ENCODE measurements around the gene ZBTB9.

DNA sequence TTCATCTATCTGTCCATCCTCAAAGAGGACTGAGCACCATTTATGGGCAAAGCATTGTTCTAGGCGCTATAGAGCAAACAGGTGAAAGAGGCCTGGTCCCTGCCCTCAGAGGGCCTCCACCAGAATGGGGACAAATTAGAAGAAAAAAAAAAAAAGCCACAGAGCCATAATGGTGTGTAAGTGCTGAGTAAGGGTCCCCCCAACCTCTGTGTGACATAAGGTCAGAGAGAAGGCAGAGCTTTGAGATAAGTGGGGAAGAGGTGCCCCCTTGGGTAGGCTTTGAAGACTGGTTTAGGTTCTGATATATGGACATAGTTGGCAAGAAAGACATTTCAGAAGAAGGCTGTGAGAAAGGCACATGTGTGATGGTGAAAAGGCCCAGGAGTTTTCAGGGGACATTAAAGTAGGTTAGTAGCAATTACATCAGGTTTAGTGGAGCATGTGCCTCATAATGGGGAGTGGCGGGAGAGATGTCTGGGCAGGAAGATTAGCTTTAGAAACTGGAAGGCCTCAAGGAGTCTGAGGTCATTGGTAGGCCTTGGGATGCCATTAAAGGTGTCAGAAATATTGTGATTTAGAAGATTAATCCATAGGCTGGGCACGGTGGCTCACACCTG lies 15.3 kb upstream of the ZBTB9 start:
- TF ChIP-seq CTCF (IDR thresholded peaks at IDR 0.05; ENCODE audit: insufficient read depth, low read length, poor library complexity, severe bottlenecking) (no peak), EZH2phosphoT487 (conservative IDR thresholded peaks at IDR 0.05; ENCODE audit: low read length) (no peak)
